ENCODE measurements around the gene PAPPA2. TPM values are rescaled to one million over a fixed set of nuclear protein-coding genes. Genes with fewer than 3 reads are reported as not detected.
A peak's percentile ranks its signal among the peaks of the same experiment; 100 is the strongest.
"Not testable (repeated sequence)": the region's sequence is repeated elsewhere in the genome, so short reads cannot be mapped to it uniquely, and the experiment has no call there.

PAPPA2 gene
- total RNA-seq, 2 donors from 2014 or later: 1.3 TPM; not detected in 1

DNA sequence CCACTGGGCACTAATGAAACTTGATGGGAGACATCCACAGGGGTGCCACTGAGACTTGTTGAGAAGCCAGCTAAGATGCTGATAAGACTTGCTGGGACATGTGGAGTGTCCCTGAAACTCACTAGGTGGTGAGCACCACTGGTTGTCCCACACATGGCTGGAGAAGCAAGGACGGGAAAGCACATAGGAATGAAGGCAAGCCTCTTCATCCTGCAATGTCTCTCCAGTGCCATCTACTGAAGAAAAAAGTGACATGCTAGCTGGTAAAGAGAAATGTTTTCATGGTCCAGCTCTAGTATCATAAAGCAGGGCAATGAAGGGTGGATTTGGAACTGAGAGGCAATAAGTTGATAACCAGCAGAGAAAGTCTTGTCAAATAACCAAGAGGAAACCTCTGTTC is 283.0 kb downstream of the PAPPA2 start:
- Mint-ChIP-seq H3K27me3 (ENCODE audit: insufficient read depth) (no peaks in the 10 kb centered on the region), H3K4me1 (no peaks in the 10 kb centered on the region), H3K27ac (no peak overlapping the region), H3K4me3 (no peak overlapping the region), H3K36me3 (ENCODE audit: low read depth) (no peaks in the 10 kb centered on the region), H3K9me3 (peaks cover 6% of the 10 kb centered on the region)
- Histone ChIP-seq H3K36me3 (ENCODE audit: control insufficient read depth, insufficient read depth, low read length) (no peaks in the 10 kb centered on the region), H3K4me1 (ENCODE audit: control insufficient read depth, insufficient read depth, low read length) (peaks cover 2% of the 10 kb centered on the region), H3K4me3 (ENCODE audit: low read length) (no peak overlapping the region), H3K27me3 (ENCODE audit: control insufficient read depth, insufficient read depth, low read length, poor library complexity, severe bottlenecking) (no peaks in the 10 kb centered on the region), H3K9me3 (ENCODE audit: control insufficient read depth, low read length) (no peaks in the 10 kb centered on the region), H3K27ac (ENCODE audit: low read depth, low read length) (no peak overlapping the region), H3K9ac (ENCODE audit: extremely low read depth, low read length, poor library complexity, severe bottlenecking) (no peak overlapping the region)
- TF ChIP-seq, protein P1, sequence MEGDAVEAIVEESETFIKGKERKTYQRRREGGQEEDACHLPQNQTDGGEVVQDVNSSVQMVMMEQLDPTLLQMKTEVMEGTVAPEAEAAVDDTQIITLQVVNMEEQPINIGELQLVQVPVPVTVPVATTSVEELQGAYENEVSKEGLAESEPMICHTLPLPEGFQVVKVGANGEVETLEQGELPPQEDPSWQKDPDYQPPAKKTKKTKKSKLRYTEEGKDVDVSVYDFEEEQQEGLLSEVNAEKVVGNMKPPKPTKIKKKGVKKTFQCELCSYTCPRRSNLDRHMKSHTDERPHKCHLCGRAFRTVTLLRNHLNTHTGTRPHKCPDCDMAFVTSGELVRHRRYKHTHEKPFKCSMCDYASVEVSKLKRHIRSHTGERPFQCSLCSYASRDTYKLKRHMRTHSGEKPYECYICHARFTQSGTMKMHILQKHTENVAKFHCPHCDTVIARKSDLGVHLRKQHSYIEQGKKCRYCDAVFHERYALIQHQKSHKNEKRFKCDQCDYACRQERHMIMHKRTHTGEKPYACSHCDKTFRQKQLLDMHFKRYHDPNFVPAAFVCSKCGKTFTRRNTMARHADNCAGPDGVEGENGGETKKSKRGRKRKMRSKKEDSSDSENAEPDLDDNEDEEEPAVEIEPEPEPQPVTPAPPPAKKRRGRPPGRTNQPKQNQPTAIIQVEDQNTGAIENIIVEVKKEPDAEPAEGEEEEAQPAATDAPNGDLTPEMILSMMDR (conservative IDR thresholded peaks at IDR 0.05): peak; percentile 57
- 84% methylated on average over 1 of the region's 1 CpG; no CpG with 5 or more reads in 1 of the 2 experiments for WGBS, 2 experiments (ENCODE audit: insufficient coverage in 1 of 2, insufficient read length in 1 of 2)
- DNase-seq: no peak

DNA sequence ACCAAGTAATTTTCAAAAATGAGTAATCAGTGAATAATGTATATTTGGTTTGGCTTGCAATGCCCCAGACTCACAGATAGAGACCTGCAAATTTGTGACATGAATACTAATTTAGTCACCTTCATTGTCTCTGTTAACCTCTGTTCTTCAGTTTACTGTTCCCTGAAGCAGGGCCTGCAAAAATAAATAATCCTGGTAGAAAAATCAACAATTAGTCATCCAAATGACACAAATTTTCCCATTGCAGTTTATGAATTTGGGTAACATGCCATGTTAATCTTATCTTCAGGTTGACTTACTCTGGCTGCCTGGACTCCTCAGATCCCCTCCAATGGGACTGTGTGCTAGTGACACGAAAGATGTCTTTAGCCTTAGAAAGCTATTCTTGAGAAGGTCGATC is 289.5 kb downstream of the PAPPA2 start:
- Mint-ChIP-seq H3K4me1 (no peaks in the 10 kb centered on the region), H3K36me3 (ENCODE audit: low read depth) (no peaks in the 10 kb centered on the region), H3K27ac (no peak overlapping the region), H3K27me3 (ENCODE audit: insufficient read depth) (no peaks in the 10 kb centered on the region), H3K4me3 (no peak overlapping the region), H3K9me3 (peaks cover 1% of the 10 kb centered on the region)
- Histone ChIP-seq H3K36me3 (ENCODE audit: control insufficient read depth, insufficient read depth, low read length) (no peaks in the 10 kb centered on the region), H3K27me3 (ENCODE audit: control insufficient read depth, insufficient read depth, low read length, poor library complexity, severe bottlenecking) (no peaks in the 10 kb centered on the region), H3K9ac (ENCODE audit: extremely low read depth, low read length, poor library complexity, severe bottlenecking) (no peak overlapping the region), H3K4me1 (ENCODE audit: control insufficient read depth, insufficient read depth, low read length) (peaks cover 2% of the 10 kb centered on the region), H3K9me3 (ENCODE audit: control insufficient read depth, low read length) (no peaks in the 10 kb centered on the region), H3K4me3 (ENCODE audit: low read length) (no peak overlapping the region), H3K27ac (ENCODE audit: low read depth, low read length) (no peak overlapping the region)
- no peak for DNase-seq
- TF ChIP-seq, protein P1 (conservative IDR thresholded peaks at IDR 0.05): no peak
- 94 to 97% methylated on average over 2 of the region's 2 CpGs for WGBS, 2 experiments (ENCODE audit: insufficient coverage in 1 of 2, insufficient read length in 1 of 2)

DNA sequence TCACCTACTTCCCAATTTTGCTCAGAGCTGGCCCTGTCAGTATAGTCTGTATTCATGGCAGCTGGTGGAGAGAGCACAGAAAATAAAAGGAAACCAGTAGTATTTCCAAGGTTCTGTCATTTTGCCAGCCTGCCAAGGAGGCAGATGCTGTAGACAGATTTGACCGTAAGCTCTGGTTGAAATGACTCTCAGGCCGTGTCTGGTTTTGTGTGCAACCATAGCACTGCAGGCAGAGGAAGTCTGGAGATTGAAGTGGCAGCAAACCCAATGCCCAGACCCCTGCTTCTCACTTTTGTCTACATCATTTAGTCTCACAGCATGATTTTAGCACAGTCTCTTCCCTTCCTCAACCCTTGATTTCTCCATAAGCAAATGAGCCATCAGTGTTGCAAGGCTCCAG is 291.7 kb downstream of the PAPPA2 start:
- Histone ChIP-seq H3K4me1 (ENCODE audit: control insufficient read depth, insufficient read depth, low read length) (no peaks in the 10 kb centered on the region), H3K4me3 (ENCODE audit: low read length) (no peak overlapping the region), H3K36me3 (ENCODE audit: control insufficient read depth, insufficient read depth, low read length) (no peaks in the 10 kb centered on the region), H3K27ac (ENCODE audit: low read depth, low read length) (no peak overlapping the region), H3K9me3 (ENCODE audit: control insufficient read depth, low read length) (no peaks in the 10 kb centered on the region), H3K9ac (ENCODE audit: extremely low read depth, low read length, poor library complexity, severe bottlenecking) (no peak overlapping the region), H3K27me3 (ENCODE audit: control insufficient read depth, insufficient read depth, low read length, poor library complexity, severe bottlenecking) (no peaks in the 10 kb centered on the region)
- H3K9me3 Mint-ChIP-seq: peaks cover 1% of the 10 kb centered on the region
- H3K27me3 Mint-ChIP-seq (ENCODE audit: insufficient read depth): no peaks in the 10 kb centered on the region
- no peak for DNase-seq
- H3K4me3 Mint-ChIP-seq: no peak overlapping the region
- WGBS, 2 experiments (ENCODE audit: insufficient coverage in 1 of 2, insufficient read length in 1 of 2): 42 to 58% methylated on average over 2 of the region's 2 CpGs
- H3K27ac Mint-ChIP-seq: no peak overlapping the region
- TF ChIP-seq, protein P1 (conservative IDR thresholded peaks at IDR 0.05): no peak
- H3K36me3 Mint-ChIP-seq (ENCODE audit: low read depth): no peaks in the 10 kb centered on the region
- H3K4me1 Mint-ChIP-seq: no peaks in the 10 kb centered on the region

DNA sequence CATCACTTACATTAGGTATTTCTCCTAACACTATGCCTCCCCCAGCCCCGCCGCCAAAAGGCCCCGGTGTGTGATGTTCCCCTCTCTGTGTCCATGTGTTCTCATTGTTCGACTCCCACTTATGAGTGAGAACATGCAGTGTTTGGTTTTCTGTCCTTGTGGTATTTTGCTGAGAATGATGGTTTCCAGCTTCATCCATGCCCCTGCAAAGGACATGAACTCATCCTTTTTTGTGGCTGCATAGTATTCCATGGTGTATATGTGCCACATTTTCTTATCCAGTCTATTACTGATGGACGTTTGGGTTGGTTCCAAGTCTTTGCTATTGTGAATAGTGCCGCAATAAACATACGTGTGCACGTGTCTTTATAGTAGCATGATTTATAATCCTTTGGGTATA is 293.8 kb downstream of the PAPPA2 start:
- H3K27ac ChIP-seq (ENCODE audit: low read depth, low read length); H3K4me1 Mint-ChIP-seq; H3K4me3 Mint-ChIP-seq; H3K27me3 Mint-ChIP-seq (ENCODE audit: insufficient read depth); H3K9me3 Mint-ChIP-seq; H3K4me3 ChIP-seq (ENCODE audit: low read length); H3K9ac ChIP-seq (ENCODE audit: extremely low read depth, low read length, poor library complexity, severe bottlenecking); H3K36me3 Mint-ChIP-seq (ENCODE audit: low read depth); DNase-seq; H3K27me3 ChIP-seq (ENCODE audit: control insufficient read depth, insufficient read depth, low read length, poor library complexity, severe bottlenecking); H3K9me3 ChIP-seq (ENCODE audit: control insufficient read depth, low read length); H3K4me1 ChIP-seq (ENCODE audit: control insufficient read depth, insufficient read depth, low read length); H3K36me3 ChIP-seq (ENCODE audit: control insufficient read depth, insufficient read depth, low read length); H3K27ac Mint-ChIP-seq: not testable (repeated sequence)
- WGBS, 2 experiments (ENCODE audit: insufficient coverage in 1 of 2, insufficient read length in 1 of 2): 94% methylated on average over 5 of the region's 8 CpGs; no CpG with 5 or more reads in 1 of the 2 experiments

Data from endodermal cell (in vitro differentiated cells).